ENCODE measurements around the gene PCDHGC5. TPM values are rescaled to one million over a fixed set of nuclear protein-coding genes. Genes with fewer than 3 reads are reported as not detected.

PCDHGC5 gene
- total RNA-seq (2014; rRNA removed; shearing (Covaris generic)) = 1.3 and 2.8 TPM in 2 replicates

GRCh38 chr5:141488591-141489561 is at the start of gene PCDHGC5:
TSS of gene PCDHGC5 (plus strand) at chr5:141489081. CDS start at chr5:141489241, 160 bp downstream.
- Histone ChIP-seq H3K27ac (no peak within 1 kb of the TSS), H3K9me3 (replicated peaks) (peaks cover 6% of the 10 kb centered on the region; the same call in 1 of the 2 replicates), H3K36me3 (peaks cover 83% of the 10 kb centered on the region), H3K4me3 (no peak within 1 kb of the TSS), H3K27me3 (no peaks in the 10 kb centered on the region), H3K4me1 (peaks cover 4% of the 10 kb centered on the region; the same call in 1 of the 2 replicates)
- no peak for DNase-seq

GRCh38 chr5:141439411-141440141 is 49.3 kb upstream of the PCDHGC5 start:
- peak in 1 of 2 experiments; percentile 2 for DNase-seq
- Histone ChIP-seq H3K27ac (no peak overlapping the region), H3K27me3 (no peaks in the 10 kb centered on the region), H3K36me3 (no peaks in the 10 kb centered on the region), H3K4me1 (no peaks in the 10 kb centered on the region), H3K9me3 (replicated peaks) (0 out of 2 replicates have a peak, but pooled peaks cover 2% of the 10 kb centered on the region), H3K4me3 (no peak overlapping the region)

- 0 out of 2 replicates have a peak, but pooled peaks cover 4% of the 10 kb centered on the region for H3K9me3 ChIP-seq (replicated peaks)
- H3K4me3 ChIP-seq = no peak overlapping the region
- H3K27me3 ChIP-seq = no peaks in the 10 kb centered on the region
- H3K36me3 ChIP-seq = no peaks in the 10 kb centered on the region
- no peak for DNase-seq
- no peak overlapping the region for H3K27ac ChIP-seq
- H3K4me1 ChIP-seq = no peaks in the 10 kb centered on the region
Measured at GRCh38 chr5:141440341-141440740, 48.5 kb upstream of the PCDHGC5 start.

GRCh38 chr5:141441571-141442170 is 47.2 kb upstream of the PCDHGC5 start:
- Histone ChIP-seq H3K9me3 (replicated peaks) (0 out of 2 replicates have a peak, but pooled peaks cover 4% of the 10 kb centered on the region), H3K27ac (no peak overlapping the region), H3K36me3 (no peaks in the 10 kb centered on the region), H3K4me3 (no peak overlapping the region), H3K27me3 (no peaks in the 10 kb centered on the region), H3K4me1 (no peaks in the 10 kb centered on the region)
- DNase-seq = no peak

GRCh38 chr5:141465351-141465750 is 23.5 kb upstream of the PCDHGC5 start:
- DNase-seq = no peak
- Histone ChIP-seq H3K27me3 (no peaks in the 10 kb centered on the region), H3K9me3 (replicated peaks) (no peaks in the 10 kb centered on the region), H3K36me3 (no peaks in the 10 kb centered on the region), H3K4me3 (no peak overlapping the region), H3K4me1 (0 out of 2 replicates have a peak, but pooled peaks cover 2% of the 10 kb centered on the region), H3K27ac (no peak overlapping the region)

- Histone ChIP-seq H3K9me3 (replicated peaks) (no peaks in the 10 kb centered on the region), H3K36me3 (peaks cover 25% of the 10 kb centered on the region), H3K27ac (peak within 1 kb of the TSS; percentile 86), H3K4me3 (peak within 1 kb of the TSS; percentile 70), H3K27me3 (no peaks in the 10 kb centered on the region), H3K4me1 (peaks cover 17% of the 10 kb centered on the region)
- peak; percentile 95 to 98 for DNase-seq
Measured at GRCh38 chr5:141475625-141476131, 13.2 kb upstream of the PCDHGC5 start, which contains the start of gene PCDHGC3. TSS of gene PCDHGC3 (plus strand) at chr5:141475966. CDS start at chr5:141476117, 151 bp downstream.

GRCh38 chr5:141476132-141476911 is 12.6 kb upstream of the PCDHGC5 start:
- Histone ChIP-seq H3K27me3 (no peaks in the 10 kb centered on the region), H3K4me3 (peak overlapping the region; percentile 70), H3K9me3 (replicated peaks) (0 out of 2 replicates have a peak, but pooled peaks cover 2% of the 10 kb centered on the region), H3K4me1 (peaks cover 17% of the 10 kb centered on the region), H3K27ac (peak overlapping the region; percentile 86), H3K36me3 (peaks cover 31% of the 10 kb centered on the region)
- DNase-seq = peak; percentile 76 to 83

GRCh38 chr5:141477044-141477575 is 11.8 kb upstream of the PCDHGC5 start:
- peak in 1 of 2 experiments; percentile 31 for DNase-seq
- Histone ChIP-seq H3K27me3 (no peaks in the 10 kb centered on the region), H3K9me3 (replicated peaks) (peaks cover 5% of the 10 kb centered on the region; the same call in 1 of the 2 replicates), H3K4me1 (peaks cover 17% of the 10 kb centered on the region), H3K36me3 (peaks cover 37% of the 10 kb centered on the region), H3K4me3 (peak overlapping the region; percentile 70), H3K27ac (peak overlapping the region; percentile 86)

GRCh38 chr5:141477815-141478214 is 11.1 kb upstream of the PCDHGC5 start:
- peaks cover 17% of the 10 kb centered on the region for H3K4me1 ChIP-seq
- peak in 1 of 2 experiments; percentile 47 for DNase-seq
- H3K27me3 ChIP-seq = no peaks in the 10 kb centered on the region
- H3K36me3 ChIP-seq = peaks cover 44% of the 10 kb centered on the region
- H3K27ac ChIP-seq = no peak overlapping the region
- H3K9me3 ChIP-seq (replicated peaks) = peaks cover 6% of the 10 kb centered on the region; the same call in 1 of the 2 replicates
- H3K4me3 ChIP-seq = peak overlapping the region; percentile 70

- no peaks in the 10 kb centered on the region for H3K27me3 ChIP-seq
- peaks cover 17% of the 10 kb centered on the region for H3K4me1 ChIP-seq
- peak overlapping the region; percentile 70 for H3K4me3 ChIP-seq
- peak in 1 of 2 experiments; percentile 25 for DNase-seq
- H3K9me3 ChIP-seq (replicated peaks) = peaks cover 10% of the 10 kb centered on the region; the same call in 1 of the 2 replicates
- H3K36me3 ChIP-seq = peaks cover 50% of the 10 kb centered on the region
- H3K27ac ChIP-seq = no peak overlapping the region
Measured at GRCh38 chr5:141478321-141478945, 10.4 kb upstream of the PCDHGC5 start.

GRCh38 chr5:141479776-141480175 is 9.1 kb upstream of the PCDHGC5 start:
- peaks cover 64% of the 10 kb centered on the region for H3K36me3 ChIP-seq
- DNase-seq = no peak
- H3K27ac ChIP-seq = no peak overlapping the region
- no peaks in the 10 kb centered on the region for H3K27me3 ChIP-seq
- peaks cover 15% of the 10 kb centered on the region for H3K9me3 ChIP-seq (replicated peaks)
- H3K4me1 ChIP-seq = peaks cover 17% of the 10 kb centered on the region
- H3K4me3 ChIP-seq = no peak overlapping the region

- no peak overlapping the region for H3K27ac ChIP-seq
- H3K27me3 ChIP-seq = no peaks in the 10 kb centered on the region
- H3K4me3 ChIP-seq = no peak overlapping the region
- DNase-seq = no peak
- H3K36me3 ChIP-seq = peaks cover 96% of the 10 kb centered on the region
- peaks cover 15% of the 10 kb centered on the region for H3K9me3 ChIP-seq (replicated peaks)
- peaks cover 10% of the 10 kb centered on the region for H3K4me1 ChIP-seq
Measured at GRCh38 chr5:141483902-141484301, 5.0 kb upstream of the PCDHGC5 start.

- H3K9me3 ChIP-seq (replicated peaks) = peaks cover 15% of the 10 kb centered on the region
- DNase-seq = no peak
- peaks cover 6% of the 10 kb centered on the region for H3K4me1 ChIP-seq
- peaks cover 97% of the 10 kb centered on the region for H3K36me3 ChIP-seq
- H3K4me3 ChIP-seq = no peak overlapping the region
- H3K27me3 ChIP-seq = no peaks in the 10 kb centered on the region
- H3K27ac ChIP-seq = no peak overlapping the region
Measured at GRCh38 chr5:141484310-141484640, 4.6 kb upstream of the PCDHGC5 start.

All from SJCRH30 (cell line).